ENCODE results near the gene TMEM108. TPM values are rescaled to one million over a fixed set of nuclear protein-coding genes. Genes with fewer than 3 reads are reported as not detected.

Gene TMEM108
- total RNA-seq, 2 experiments from 2014 or later: not detected

DNA sequence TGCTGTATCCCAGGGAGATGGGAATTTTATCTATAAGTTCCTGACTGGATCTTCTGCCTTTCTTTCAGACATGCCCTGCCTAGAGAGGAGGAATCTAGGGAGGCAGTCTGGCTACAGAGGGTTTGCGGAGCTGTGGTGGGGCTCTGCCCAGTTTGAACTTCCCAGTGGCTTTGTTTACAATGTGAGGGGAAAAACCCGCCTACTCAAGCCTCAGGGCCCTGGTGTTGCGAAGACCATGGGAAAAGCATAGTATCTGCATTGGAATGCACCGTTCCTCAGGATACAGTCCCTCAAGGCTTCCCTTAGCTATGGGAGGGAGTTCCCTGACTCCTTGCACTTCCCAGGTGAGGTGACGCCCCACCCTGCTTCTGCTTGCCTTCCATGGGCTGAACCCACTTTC, 168.7 kb downstream of the TMEM108 start:
- TF ChIP-seq, protein P1, sequence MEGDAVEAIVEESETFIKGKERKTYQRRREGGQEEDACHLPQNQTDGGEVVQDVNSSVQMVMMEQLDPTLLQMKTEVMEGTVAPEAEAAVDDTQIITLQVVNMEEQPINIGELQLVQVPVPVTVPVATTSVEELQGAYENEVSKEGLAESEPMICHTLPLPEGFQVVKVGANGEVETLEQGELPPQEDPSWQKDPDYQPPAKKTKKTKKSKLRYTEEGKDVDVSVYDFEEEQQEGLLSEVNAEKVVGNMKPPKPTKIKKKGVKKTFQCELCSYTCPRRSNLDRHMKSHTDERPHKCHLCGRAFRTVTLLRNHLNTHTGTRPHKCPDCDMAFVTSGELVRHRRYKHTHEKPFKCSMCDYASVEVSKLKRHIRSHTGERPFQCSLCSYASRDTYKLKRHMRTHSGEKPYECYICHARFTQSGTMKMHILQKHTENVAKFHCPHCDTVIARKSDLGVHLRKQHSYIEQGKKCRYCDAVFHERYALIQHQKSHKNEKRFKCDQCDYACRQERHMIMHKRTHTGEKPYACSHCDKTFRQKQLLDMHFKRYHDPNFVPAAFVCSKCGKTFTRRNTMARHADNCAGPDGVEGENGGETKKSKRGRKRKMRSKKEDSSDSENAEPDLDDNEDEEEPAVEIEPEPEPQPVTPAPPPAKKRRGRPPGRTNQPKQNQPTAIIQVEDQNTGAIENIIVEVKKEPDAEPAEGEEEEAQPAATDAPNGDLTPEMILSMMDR (conservative IDR thresholded peaks at IDR 0.05; ENCODE audit: low read length): no peak
- no TSS peak for BruUV-seq (replicated peaks)
- H4K20me1 ChIP-seq (ENCODE audit: insufficient read depth, low read length): no peaks in the 10 kb centered on the region
- peaks cover 24% of the 10 kb centered on the region for H3K4me1 ChIP-seq (ENCODE audit: insufficient read depth, low read length, poor library complexity, severe bottlenecking)
- H2AFZ ChIP-seq (ENCODE audit: low read length): no peak overlapping the region
- no peaks in the 10 kb centered on the region for H3K36me3 ChIP-seq (ENCODE audit: insufficient read depth, low read length)
- ChIA-PET POLR2A (interaction anchor here (0.6 to 1.6 kb wide), 3 partner anchors 11 to 1119 kb away, joined by 3 to 4 read pairs (median 3); no protein-coding TSS in a partner anchor), CTCF (ENCODE audit: unreplicated experiment) (no interaction called here)
- H3K4me3 ChIP-seq (ENCODE audit: low read depth, low read length, poor library complexity, severe bottlenecking): no peak overlapping the region
- no peaks in the 10 kb centered on the region for H3K9me2 ChIP-seq (ENCODE audit: insufficient read depth, low read length)
- no peak overlapping the region for H3K4me2 ChIP-seq (ENCODE audit: low read length)
- intact Hi-C loops (cut with micrococcal nuclease; ENCODE audit: unreplicated experiment): no loop called here
- no peak overlapping the region for H3K27ac ChIP-seq (ENCODE audit: low read depth, low read length, poor library complexity, severe bottlenecking)
- H3K79me2 ChIP-seq (ENCODE audit: insufficient read depth, low read depth, low read length): no peaks in the 10 kb centered on the region
- no peaks in the 10 kb centered on the region for H3K9me3 ChIP-seq (ENCODE audit: low read length)
- DNase-seq (ENCODE audit: low spot score): no peak

DNA sequence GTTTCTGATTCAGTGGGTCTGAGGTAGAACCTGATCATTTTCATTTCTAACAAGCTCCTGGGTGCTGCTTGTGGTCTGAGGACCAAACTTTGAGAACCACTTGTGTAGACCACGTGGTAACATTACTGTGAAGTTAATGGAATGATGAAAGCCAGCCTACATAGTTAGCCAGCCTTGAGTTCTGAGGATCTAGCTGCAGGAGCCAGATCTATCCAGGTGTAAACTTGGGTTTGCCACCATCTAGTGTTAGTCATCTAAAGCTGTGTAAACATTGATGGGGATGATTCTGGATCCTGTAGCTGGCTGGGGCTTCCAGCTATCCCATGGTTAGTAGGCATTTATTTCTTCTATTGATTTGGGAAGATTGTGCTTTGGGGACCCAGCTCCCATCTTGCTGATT, 170.0 kb downstream of the TMEM108 start:
- Histone ChIP-seq H3K9me3 (ENCODE audit: low read length) (no peaks in the 10 kb centered on the region), H3K27ac (ENCODE audit: low read depth, low read length, poor library complexity, severe bottlenecking) (no peak overlapping the region), H3K4me2 (ENCODE audit: low read length) (no peak overlapping the region), H3K36me3 (ENCODE audit: insufficient read depth, low read length) (no peaks in the 10 kb centered on the region), H4K20me1 (ENCODE audit: insufficient read depth, low read length) (no peaks in the 10 kb centered on the region), H3K4me1 (ENCODE audit: insufficient read depth, low read length, poor library complexity, severe bottlenecking) (peaks cover 37% of the 10 kb centered on the region), H3K4me3 (ENCODE audit: low read depth, low read length, poor library complexity, severe bottlenecking) (no peak overlapping the region), H3K79me2 (ENCODE audit: insufficient read depth, low read depth, low read length) (no peaks in the 10 kb centered on the region), H3K9me2 (ENCODE audit: insufficient read depth, low read length) (no peaks in the 10 kb centered on the region), H2AFZ (ENCODE audit: low read length) (no peak overlapping the region)
- ChIA-PET CTCF (ENCODE audit: unreplicated experiment) (no interaction called here), POLR2A (interaction anchor here (0.8 to 1.6 kb wide), 4 partner anchors 9 to 452 kb away, joined by 3 to 4 read pairs (median 4); no protein-coding TSS in a partner anchor)
- peak; percentile 5 for DNase-seq (ENCODE audit: low spot score)
- intact Hi-C loops (cut with micrococcal nuclease; ENCODE audit: unreplicated experiment): no loop called here
- TF ChIP-seq, protein P1 (conservative IDR thresholded peaks at IDR 0.05; ENCODE audit: low read length): 0 out of 2 replicates have a peak, but pooled peaks have one; percentile 18
- TF ChIP-seq EZH2phosphoT487 (IDR thresholded peaks at IDR 0.05; ENCODE audit: borderline replicate concordance, low read depth, low read length): no peak
- BruUV-seq (replicated peaks): no TSS peak

DNA sequence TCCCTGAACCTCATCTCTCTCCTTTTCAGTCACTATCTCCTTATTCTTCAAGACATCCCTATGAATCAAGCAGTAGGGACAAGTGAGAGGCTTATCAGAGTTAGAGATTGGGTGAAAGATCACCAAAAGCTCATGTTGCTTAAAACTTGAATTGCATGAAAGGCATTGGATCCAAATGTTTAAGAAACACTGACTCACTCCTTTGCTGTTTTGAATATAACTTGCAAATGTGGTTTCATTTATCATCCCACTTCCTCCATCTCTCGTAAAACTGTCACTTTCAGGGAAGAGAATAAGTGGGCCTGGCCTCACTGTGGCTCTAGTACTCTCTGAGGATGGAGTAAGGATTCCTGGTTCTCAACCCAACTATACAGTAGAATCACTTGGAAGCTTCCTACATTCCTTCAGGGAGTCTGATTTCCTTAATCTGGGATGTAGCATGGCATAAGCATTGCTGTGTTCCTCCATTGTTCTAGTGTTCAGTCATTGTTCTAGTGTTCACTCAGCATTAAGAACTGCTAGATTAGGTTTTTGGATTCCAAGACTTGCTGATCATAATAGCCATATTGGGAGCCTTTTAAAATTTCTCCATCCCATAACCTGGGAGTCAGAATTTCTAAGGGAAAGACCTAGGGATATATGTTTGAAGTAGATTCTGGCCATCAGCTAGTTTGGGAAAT, 171.8 kb downstream of the TMEM108 start:
- no peaks in the 10 kb centered on the region for H3K79me2 ChIP-seq (ENCODE audit: insufficient read depth, low read depth, low read length)
- TF ChIP-seq, protein P1 (conservative IDR thresholded peaks at IDR 0.05; ENCODE audit: low read length): no peak
- TF ChIP-seq EZH2phosphoT487 (IDR thresholded peaks at IDR 0.05; ENCODE audit: borderline replicate concordance, low read depth, low read length): no peak
- H3K9me2 ChIP-seq (ENCODE audit: insufficient read depth, low read length): no peaks in the 10 kb centered on the region
- no peak for DNase-seq (ENCODE audit: low spot score)
- intact Hi-C loops (cut with micrococcal nuclease; ENCODE audit: unreplicated experiment): loop anchor here (10.0 kb wide), 1 partner anchor 485 kb away; the partner anchor contains the start of gene NPHP3
- no peak overlapping the region for H3K27ac ChIP-seq (ENCODE audit: low read depth, low read length, poor library complexity, severe bottlenecking)
- peaks cover 40% of the 10 kb centered on the region for H3K4me1 ChIP-seq (ENCODE audit: insufficient read depth, low read length, poor library complexity, severe bottlenecking)
- H3K9me3 ChIP-seq (ENCODE audit: low read length): no peaks in the 10 kb centered on the region
- H4K20me1 ChIP-seq (ENCODE audit: insufficient read depth, low read length): no peaks in the 10 kb centered on the region
- no peak overlapping the region for H3K4me3 ChIP-seq (ENCODE audit: low read depth, low read length, poor library complexity, severe bottlenecking)
- peak overlapping the region; percentile 8 for H3K4me2 ChIP-seq (ENCODE audit: low read length)
- CTCF ChIA-PET (ENCODE audit: unreplicated experiment): no interaction called here
- BruUV-seq (replicated peaks): no TSS peak
- peak overlapping the region; percentile 4; the same call in 1 of the 2 replicates for H2AFZ ChIP-seq (ENCODE audit: low read length)
- H3K36me3 ChIP-seq (ENCODE audit: insufficient read depth, low read length): no peaks in the 10 kb centered on the region
- POLR2A ChIA-PET: interaction anchor here (0.5 to 1.5 kb wide), 4 partner anchors 12 to 40 kb away, joined by 3 to 4 read pairs (median 4); no protein-coding TSS in a partner anchor
